Fibroblast of villous mesenchyme (primary cell): ENCODE measurements around the gene SLC5A6. TPM values are rescaled to one million over a fixed set of nuclear protein-coding genes. Genes with fewer than 3 reads are reported as not detected.
"Not testable (repeated sequence)": the region's sequence is repeated elsewhere in the genome, so short reads cannot be mapped to it uniquely, and the experiment has no call there.

Experiments
- DNase-seq: peaks from one replicate; pipeline ENCODE4 v3.0.0-alpha.2; 2010; ENCODE audit warnings: low read depth
- H3K4me3 ChIP-seq: 2 replicates; pipeline ENCODE4 v1.5.1; 2011; ENCODE audit warnings: low read depth, mild to moderate bottlenecking, low read length
- CTCF ChIP-seq: IDR thresholded peaks from 2 replicates; pipeline ENCODE4 v1.5.1; 2012; ENCODE audit warnings: low read depth, mild to moderate bottlenecking, low read length; ENCODE audit not compliant: insufficient read depth
- total RNA-seq: library from RNA; depleted of rRNA; stranded (reverse); fragments of >200 nt; gene quantifications from 2 replicates; pipeline ENCODE4 v1.2.3, GENCODE V29; 2012

The SLC5A6 gene
- total RNA-seq, 1 donor: 25.9 TPM

- no peak for DNase-seq
- TF ChIP-seq CTCF: no peak
- no peak overlapping the region for H3K4me3 ChIP-seq
Measured at GRCh38 chr2:27179344-27180000, 32.6 kb downstream of the SLC5A6 start.

- no peak for TF ChIP-seq CTCF
- H3K4me3 ChIP-seq: no peak overlapping the region
- no peak for DNase-seq
Measured at GRCh38 chr2:27178469-27178868, 33.6 kb downstream of the SLC5A6 start.

- TF ChIP-seq CTCF: no peak
- no peak for DNase-seq
- H3K4me3 ChIP-seq: no peak overlapping the region
Measured at GRCh38 chr2:27177441-27178351, 34.4 kb downstream of the SLC5A6 start.

- not testable (repeated sequence) for DNase-seq, H3K4me3 ChIP-seq
Measured at GRCh38 chr2:27175781-27176180, 36.3 kb downstream of the SLC5A6 start.

- H3K4me3 ChIP-seq: no peak overlapping the region
- no peak for DNase-seq
- no peak for TF ChIP-seq CTCF
Measured at GRCh38 chr2:27175330-27175729, 36.7 kb downstream of the SLC5A6 start.

GRCh38 chr2:27174638-27175037 lies 37.4 kb downstream of the SLC5A6 start:
- H3K4me3 ChIP-seq: no peak overlapping the region
- TF ChIP-seq CTCF: no peak
- no peak for DNase-seq

- TF ChIP-seq CTCF: no peak
- no peak for DNase-seq
Measured at GRCh38 chr2:27171351-27171848, 40.7 kb downstream of the SLC5A6 start.

More at GRCh38 chr2:27171351-27171848, 40.7 kb downstream of the SLC5A6 start:
- no peak overlapping the region for H3K4me3 ChIP-seq
